ENCODE results near the gene PTPDC1.

DNA sequence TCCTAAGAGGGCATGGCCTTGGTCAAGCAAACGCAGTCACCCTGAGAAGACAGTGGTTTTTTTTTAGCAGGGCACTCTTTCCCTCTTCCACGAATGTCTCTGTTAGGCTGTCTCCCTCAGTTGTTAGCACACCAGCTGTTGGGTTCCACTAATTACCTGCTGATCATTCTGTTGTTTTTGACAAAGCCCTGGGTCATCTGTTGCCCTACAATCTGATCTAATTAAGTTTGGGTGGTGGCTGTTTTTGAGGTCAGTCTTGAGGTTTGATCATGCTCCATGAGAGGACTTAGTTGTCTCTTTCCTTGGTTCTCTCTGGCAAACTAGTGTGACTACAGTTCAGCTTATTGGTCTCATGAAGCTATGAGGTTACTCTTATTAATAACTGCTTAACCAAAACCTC lies 5.0 kb upstream of the PTPDC1 start:
- TF ChIP-seq, protein P1, sequence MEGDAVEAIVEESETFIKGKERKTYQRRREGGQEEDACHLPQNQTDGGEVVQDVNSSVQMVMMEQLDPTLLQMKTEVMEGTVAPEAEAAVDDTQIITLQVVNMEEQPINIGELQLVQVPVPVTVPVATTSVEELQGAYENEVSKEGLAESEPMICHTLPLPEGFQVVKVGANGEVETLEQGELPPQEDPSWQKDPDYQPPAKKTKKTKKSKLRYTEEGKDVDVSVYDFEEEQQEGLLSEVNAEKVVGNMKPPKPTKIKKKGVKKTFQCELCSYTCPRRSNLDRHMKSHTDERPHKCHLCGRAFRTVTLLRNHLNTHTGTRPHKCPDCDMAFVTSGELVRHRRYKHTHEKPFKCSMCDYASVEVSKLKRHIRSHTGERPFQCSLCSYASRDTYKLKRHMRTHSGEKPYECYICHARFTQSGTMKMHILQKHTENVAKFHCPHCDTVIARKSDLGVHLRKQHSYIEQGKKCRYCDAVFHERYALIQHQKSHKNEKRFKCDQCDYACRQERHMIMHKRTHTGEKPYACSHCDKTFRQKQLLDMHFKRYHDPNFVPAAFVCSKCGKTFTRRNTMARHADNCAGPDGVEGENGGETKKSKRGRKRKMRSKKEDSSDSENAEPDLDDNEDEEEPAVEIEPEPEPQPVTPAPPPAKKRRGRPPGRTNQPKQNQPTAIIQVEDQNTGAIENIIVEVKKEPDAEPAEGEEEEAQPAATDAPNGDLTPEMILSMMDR (IDR thresholded peaks at IDR 0.05): no peak
- no peak for TF ChIP-seq POLR2A (IDR thresholded peaks at IDR 0.05)
